Keratinocyte (primary cell): ENCODE measurements around the gene TARS2.

ENCODE experiments used
- EZH2 ChIP-seq: IDR thresholded peaks from one replicate; pipeline ENCODE4 v1.6.1; 2012; ENCODE audit warnings: inconsistent platforms, mild to moderate bottlenecking, low read length, moderate library complexity
- TF ChIP-seq, protein P1 (sequence below), 3 experiments: IDR thresholded peaks in 1 of 3; conservative IDR thresholded peaks in 1 of 3; optimal IDR thresholded peaks in 1 of 3; 2 replicates in 2 of 3; 3 replicates in 1 of 3; pipeline versions ENCODE3 to v1.5.1; 2011; ENCODE audit warnings: low read length in 3 of 3, mild to moderate bottlenecking in 3 of 3, moderate library complexity in 2 of 3, control low read depth in 1 of 3, inconsistent platforms in 1 of 3; ENCODE audit not compliant: insufficient read depth in 2 of 3; ENCODE audit errors: extremely low read depth in 1 of 3

DNA sequence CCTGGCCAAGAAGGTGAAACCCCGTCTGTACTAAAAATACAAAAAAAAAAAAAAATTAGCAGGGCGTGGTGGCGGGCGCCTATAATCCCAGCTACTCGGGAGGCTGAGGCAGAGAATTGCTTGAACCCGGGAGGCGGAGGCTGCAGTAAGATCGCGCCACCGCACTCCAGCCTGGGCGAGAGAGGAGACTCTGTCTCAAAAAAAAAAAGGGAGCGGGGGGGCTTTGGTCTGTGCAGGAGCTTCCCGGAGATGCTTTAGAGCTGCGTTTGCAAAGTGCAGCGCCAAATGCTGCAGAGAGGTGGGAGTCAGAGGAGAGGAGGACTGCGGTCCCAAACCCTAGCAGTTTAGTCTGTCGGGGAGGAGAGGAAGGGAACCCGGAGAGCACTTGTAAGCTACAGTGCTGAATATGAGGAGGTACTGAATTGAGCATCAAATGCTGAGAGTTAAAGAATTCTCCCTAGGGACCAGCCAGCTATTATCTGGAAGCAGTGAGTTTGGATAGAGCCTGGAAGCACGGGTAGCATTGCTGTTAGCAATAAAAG lies 28.9 kb downstream of the TARS2 start:
- TF ChIP-seq, protein P1, sequence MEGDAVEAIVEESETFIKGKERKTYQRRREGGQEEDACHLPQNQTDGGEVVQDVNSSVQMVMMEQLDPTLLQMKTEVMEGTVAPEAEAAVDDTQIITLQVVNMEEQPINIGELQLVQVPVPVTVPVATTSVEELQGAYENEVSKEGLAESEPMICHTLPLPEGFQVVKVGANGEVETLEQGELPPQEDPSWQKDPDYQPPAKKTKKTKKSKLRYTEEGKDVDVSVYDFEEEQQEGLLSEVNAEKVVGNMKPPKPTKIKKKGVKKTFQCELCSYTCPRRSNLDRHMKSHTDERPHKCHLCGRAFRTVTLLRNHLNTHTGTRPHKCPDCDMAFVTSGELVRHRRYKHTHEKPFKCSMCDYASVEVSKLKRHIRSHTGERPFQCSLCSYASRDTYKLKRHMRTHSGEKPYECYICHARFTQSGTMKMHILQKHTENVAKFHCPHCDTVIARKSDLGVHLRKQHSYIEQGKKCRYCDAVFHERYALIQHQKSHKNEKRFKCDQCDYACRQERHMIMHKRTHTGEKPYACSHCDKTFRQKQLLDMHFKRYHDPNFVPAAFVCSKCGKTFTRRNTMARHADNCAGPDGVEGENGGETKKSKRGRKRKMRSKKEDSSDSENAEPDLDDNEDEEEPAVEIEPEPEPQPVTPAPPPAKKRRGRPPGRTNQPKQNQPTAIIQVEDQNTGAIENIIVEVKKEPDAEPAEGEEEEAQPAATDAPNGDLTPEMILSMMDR (optimal IDR thresholded peaks at IDR 0.05 in 1 of 3, IDR thresholded peaks at IDR 0.05 in 1 of 3, conservative IDR thresholded peaks at IDR 0.05 in 1 of 3; ENCODE audit: extremely low read depth in 1 of 3, insufficient read depth in 2 of 3, low read length in 3 of 3): no peak
- no peak for TF ChIP-seq EZH2
